ENCODE data around the gene TXNL4A. TPM values are rescaled to one million over a fixed set of nuclear protein-coding genes. Genes with fewer than 3 reads are reported as not detected.
"Not testable (repeated sequence)": the region's sequence is repeated elsewhere in the genome, so short reads cannot be mapped to it uniquely, and the experiment has no call there.

The TXNL4A gene
- total RNA-seq: 77.1 TPM

- ATAC-seq: peak; percentile 98
These were observed at the start of gene TXNL4A for GRCh38 chr18:79988451-79989194. Gene TXNL4A, minus strand, starts transcription at chr18:79988563. Its CDS starts 171 bp downstream, at chr18:79988392.

GRCh38 chr18:80037300-80037699, 48.9 kb upstream of the TXNL4A start:
- ATAC-seq: no peak

- no peak for ATAC-seq
These were observed 47.6 kb upstream of the TXNL4A start for GRCh38 chr18:80035997-80036396.

- no peak for ATAC-seq
These were observed 46.6 kb upstream of the TXNL4A start for GRCh38 chr18:80034852-80035406.

GRCh38 chr18:80034068-80034851, 45.9 kb upstream of the TXNL4A start, which contains the start of gene RBFA:
Gene RBFA, plus strand, starts transcription at chr18:80034434. Its CDS starts 62 bp downstream, at chr18:80034496.
- peak; percentile 93 for ATAC-seq

- ATAC-seq: peak; percentile 6
These were observed 45.1 kb upstream of the TXNL4A start for GRCh38 chr18:80033181-80034067.

- no peak for ATAC-seq
These were observed 41.3 kb upstream of the TXNL4A start for GRCh38 chr18:80029690-80030089.

- not testable (repeated sequence) for ATAC-seq
These were observed 39.4 kb upstream of the TXNL4A start for GRCh38 chr18:80027719-80028118.

GRCh38 chr18:80026363-80026762, 38.0 kb upstream of the TXNL4A start:
- no peak for ATAC-seq

- no peak for ATAC-seq
These were observed 34.8 kb upstream of the TXNL4A start for GRCh38 chr18:80023173-80023572.

GRCh38 chr18:80022613-80023012, 34.2 kb upstream of the TXNL4A start:
- ATAC-seq: no peak

- no peak for ATAC-seq
These were observed 24.4 kb upstream of the TXNL4A start for GRCh38 chr18:80012714-80013113.

GRCh38 chr18:80011496-80012137, 23.3 kb upstream of the TXNL4A start:
- ATAC-seq: peak; percentile 36

GRCh38 chr18:80010551-80010906, 22.2 kb upstream of the TXNL4A start:
- peak; percentile 35 for ATAC-seq

- ATAC-seq: peak; percentile 99
These were observed 21.5 kb upstream of the TXNL4A start for GRCh38 chr18:80009661-80010550.

GRCh38 chr18:80006724-80007123, 18.4 kb upstream of the TXNL4A start:
- ATAC-seq: no peak

GRCh38 chr18:80004600-80005342, 16.4 kb upstream of the TXNL4A start:
- ATAC-seq: no peak

GRCh38 chr18:80002468-80002867, 14.1 kb upstream of the TXNL4A start:
- ATAC-seq: no peak

- no peak for ATAC-seq
These were observed 12.5 kb upstream of the TXNL4A start for GRCh38 chr18:80000877-80001276.

GRCh38 chr18:79999701-80000100, 11.3 kb upstream of the TXNL4A start:
- not testable (repeated sequence) for ATAC-seq
